Karpas-422 (cell line): Measurements from ENCODE around the gene COX20. TPM values are rescaled to one million over a fixed set of nuclear protein-coding genes. Genes with fewer than 3 reads are reported as not detected.

Experiments
- DNase-seq: peaks from one replicate; pipeline ENCODE4 v3.0.0-alpha.2; 2015
- H2AFZ ChIP-seq: fragments of 200-600 bp; sonication (generic); 2 replicates; pipeline ENCODE4 v1.6.1; 2014; ENCODE audit warnings: antibody characterized with exemption, low read length, mixed read lengths
- H3K27ac ChIP-seq: fragments of 200-600 bp; sonication (generic); 2 replicates; pipeline ENCODE4 v1.5.1; 2014; ENCODE audit warnings: mild to moderate bottlenecking, low read length, moderate library complexity
- H3K27me3 ChIP-seq: fragments of 200-600 bp; sonication (generic); 2 replicates; pipeline ENCODE4 v1.6.1; 2014; ENCODE audit warnings: low read length, mixed read lengths
- H3K36me3 ChIP-seq: fragments of 200-600 bp; sonication (generic); 2 replicates; pipeline ENCODE4 v1.6.1; 2014; ENCODE audit warnings: low read length, mixed read lengths; ENCODE audit not compliant: insufficient read depth
- H3K4me1 ChIP-seq: fragments of 200-600 bp; sonication (generic); 2 replicates; pipeline ENCODE4 v1.6.1; 2014; ENCODE audit warnings: mild to moderate bottlenecking, low read length, mixed read lengths
- H3K4me2 ChIP-seq: fragments of 200-600 bp; sonication (generic); 2 replicates; pipeline ENCODE4 v1.6.1; 2014; ENCODE audit warnings: low read length, low read depth, mild to moderate bottlenecking; ENCODE audit not compliant: poor library complexity, severe bottlenecking
- H3K4me3 ChIP-seq: fragments of 200-600 bp; sonication (generic); 2 replicates; pipeline ENCODE4 v1.5.1; 2014; ENCODE audit warnings: mild to moderate bottlenecking, antibody characterized with exemption, low read length, mixed read lengths
- H3K79me2 ChIP-seq: fragments of 200-600 bp; sonication (generic); 2 replicates; pipeline ENCODE4 v1.6.1; 2014; ENCODE audit warnings: mild to moderate bottlenecking, low read length, mixed read lengths
- H3K9ac ChIP-seq: fragments of 200-600 bp; sonication (generic); 2 replicates; pipeline ENCODE4 v1.6.0; 2014; ENCODE audit warnings: low read length
- H3K9me2 ChIP-seq: fragments of 200-600 bp; sonication (generic), shearing (Covaris generic); replicated peaks from 2 replicates; pipeline ENCODE4 v1.6.0; 2014; ENCODE audit warnings: mild to moderate bottlenecking, low read length, moderate library complexity; ENCODE audit not compliant: insufficient read depth
- H3K9me3 ChIP-seq: fragments of 300-700, 200-600 bp; sonication (generic); 2 replicates; pipeline ENCODE4 v1.6.1; 2014; ENCODE audit warnings: low read length, mixed read lengths
- H4K20me1 ChIP-seq: fragments of 200-600 bp; sonication (generic); 2 replicates; pipeline ENCODE4 v1.6.1; 2014; ENCODE audit warnings: mild to moderate bottlenecking, antibody characterized with exemption, low read length, low read depth; ENCODE audit not compliant: insufficient read depth
- total RNA-seq: library from RNA; depleted of rRNA; stranded (reverse); fragments of >200 nt; shearing (Covaris generic); gene quantifications from 2 replicates; pipeline ENCODE4 v1.2.3, GENCODE V29; 2014; ENCODE audit warnings: low replicate concordance

Gene COX20
- total RNA-seq, 1 experiment from 2014 or later, result 24.1 TPM

GRCh38 chr1:244860914-244861610, 25.6 kb downstream of the COX20 start:
- H3K36me3 ChIP-seq, result peaks cover 70% of the 10 kb centered on the region
- H3K27ac ChIP-seq, result peak overlapping the region; percentile 86; the same call in 1 of the 2 replicates
- no peak overlapping the region for H2AFZ ChIP-seq
- peak overlapping the region; percentile 94 for H3K9ac ChIP-seq
- DNase-seq, result peak; percentile 40
- H3K4me1 ChIP-seq, result peaks cover 45% of the 10 kb centered on the region
- H3K9me2 ChIP-seq, result no peaks in the 10 kb centered on the region
- H3K4me3 ChIP-seq, result peak overlapping the region; percentile 97
- peaks cover 80% of the 10 kb centered on the region for H3K79me2 ChIP-seq
- peak overlapping the region; percentile 93 for H3K4me2 ChIP-seq
- peaks cover 55% of the 10 kb centered on the region for H4K20me1 ChIP-seq
- no peaks in the 10 kb centered on the region for H3K9me3 ChIP-seq
- H3K27me3 ChIP-seq, result no peaks in the 10 kb centered on the region

DNA sequence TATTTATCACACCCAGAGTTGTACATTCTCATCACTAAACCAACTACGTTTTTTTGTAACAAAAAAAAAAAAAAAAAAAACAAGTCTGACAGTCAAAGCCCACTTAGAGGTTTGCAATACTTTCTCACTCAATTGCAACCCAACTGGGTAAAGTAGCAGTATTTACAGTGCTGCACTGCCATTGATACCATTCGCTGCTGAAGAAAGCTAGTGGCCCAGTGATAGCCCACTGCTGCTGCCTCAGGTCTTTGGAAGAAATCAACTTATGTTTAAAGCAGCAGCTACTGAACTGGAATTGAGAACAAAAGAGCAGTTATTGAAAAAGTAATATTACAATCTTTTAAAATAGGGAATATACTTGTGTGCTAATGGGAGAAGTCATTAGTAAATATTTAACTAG, 26.2 kb downstream of the COX20 start:
- no peaks in the 10 kb centered on the region for H3K9me2 ChIP-seq
- peak overlapping the region; percentile 86 for H3K27ac ChIP-seq
- no peaks in the 10 kb centered on the region for H3K27me3 ChIP-seq
- H3K4me2 ChIP-seq, result peak overlapping the region; percentile 93
- DNase-seq, result peak; percentile 41
- H3K4me3 ChIP-seq, result peak overlapping the region; percentile 97
- peaks cover 55% of the 10 kb centered on the region for H4K20me1 ChIP-seq
- peak overlapping the region; percentile 94 for H3K9ac ChIP-seq
- peaks cover 74% of the 10 kb centered on the region for H3K79me2 ChIP-seq
- H3K9me3 ChIP-seq, result no peaks in the 10 kb centered on the region
- peaks cover 64% of the 10 kb centered on the region for H3K36me3 ChIP-seq
- H3K4me1 ChIP-seq, result peaks cover 45% of the 10 kb centered on the region
- H2AFZ ChIP-seq, result no peak overlapping the region

GRCh38 chr1:244862354-244862698, 26.9 kb downstream of the COX20 start:
- DNase-seq, result peak; percentile 64
- Histone ChIP-seq H4K20me1 (peaks cover 53% of the 10 kb centered on the region), H3K4me3 (peak overlapping the region; percentile 97), H3K9ac (peak overlapping the region; percentile 94), H3K79me2 (peaks cover 67% of the 10 kb centered on the region), H3K4me2 (peak overlapping the region; percentile 93), H3K36me3 (peaks cover 57% of the 10 kb centered on the region), H3K9me3 (no peaks in the 10 kb centered on the region), H3K9me2 (no peaks in the 10 kb centered on the region), H3K27ac (peak overlapping the region; percentile 86), H2AFZ (no peak overlapping the region), H3K4me1 (peaks cover 45% of the 10 kb centered on the region), H3K27me3 (no peaks in the 10 kb centered on the region)

DNA sequence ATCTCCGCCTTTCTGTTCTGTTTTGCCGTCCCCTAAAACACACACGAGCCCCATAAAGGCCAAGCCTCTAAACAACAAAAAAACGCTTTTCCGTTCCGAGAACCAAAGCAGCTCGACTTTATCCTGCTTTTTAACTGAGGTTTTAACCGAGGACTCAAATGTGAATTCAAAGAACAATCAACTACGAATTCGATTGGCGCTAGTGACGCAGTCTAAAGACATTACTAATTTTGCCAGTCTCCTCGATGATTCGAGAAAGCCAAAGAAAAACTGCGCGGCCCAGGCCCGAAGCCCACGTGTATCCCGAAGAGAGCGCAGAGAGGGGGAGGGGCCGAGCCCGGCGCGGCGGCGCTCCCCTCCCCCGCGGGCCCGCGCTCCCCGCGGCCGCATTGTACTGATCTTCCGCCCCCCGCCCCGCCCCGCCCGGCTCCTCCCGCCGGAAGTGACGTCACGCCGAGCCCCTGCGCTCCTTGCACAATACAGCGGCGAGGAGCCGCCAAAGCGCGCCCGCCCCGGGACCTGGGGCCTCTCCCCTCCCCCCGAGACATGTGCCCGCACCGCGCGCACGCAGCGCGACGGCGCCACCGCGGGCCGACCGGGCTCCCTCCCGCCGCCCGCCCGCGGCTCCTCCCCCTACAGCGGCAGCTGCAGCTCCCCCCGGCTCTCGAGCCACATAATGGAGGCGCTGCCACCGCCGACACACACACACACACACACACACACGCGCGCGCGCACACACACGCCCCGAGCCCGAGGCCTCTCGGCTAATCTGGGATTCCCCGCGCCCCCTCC, 27.4 kb downstream of the COX20 start:
- H4K20me1 ChIP-seq, result peaks cover 48% of the 10 kb centered on the region
- peaks cover 62% of the 10 kb centered on the region for H3K79me2 ChIP-seq
- peak; percentile 98 for DNase-seq
- H3K9me3 ChIP-seq, result no peaks in the 10 kb centered on the region
- no peaks in the 10 kb centered on the region for H3K9me2 ChIP-seq
- peaks cover 52% of the 10 kb centered on the region for H3K36me3 ChIP-seq
- H3K27me3 ChIP-seq, result no peaks in the 10 kb centered on the region
- H3K4me1 ChIP-seq, result peaks cover 45% of the 10 kb centered on the region
- peak overlapping the region; percentile 89 for H3K27ac ChIP-seq
- peak overlapping the region; percentile 97 for H3K4me3 ChIP-seq
- no peak overlapping the region for H2AFZ ChIP-seq
- H3K4me2 ChIP-seq, result peak overlapping the region; percentile 93
- peak overlapping the region; percentile 94 for H3K9ac ChIP-seq

DNA sequence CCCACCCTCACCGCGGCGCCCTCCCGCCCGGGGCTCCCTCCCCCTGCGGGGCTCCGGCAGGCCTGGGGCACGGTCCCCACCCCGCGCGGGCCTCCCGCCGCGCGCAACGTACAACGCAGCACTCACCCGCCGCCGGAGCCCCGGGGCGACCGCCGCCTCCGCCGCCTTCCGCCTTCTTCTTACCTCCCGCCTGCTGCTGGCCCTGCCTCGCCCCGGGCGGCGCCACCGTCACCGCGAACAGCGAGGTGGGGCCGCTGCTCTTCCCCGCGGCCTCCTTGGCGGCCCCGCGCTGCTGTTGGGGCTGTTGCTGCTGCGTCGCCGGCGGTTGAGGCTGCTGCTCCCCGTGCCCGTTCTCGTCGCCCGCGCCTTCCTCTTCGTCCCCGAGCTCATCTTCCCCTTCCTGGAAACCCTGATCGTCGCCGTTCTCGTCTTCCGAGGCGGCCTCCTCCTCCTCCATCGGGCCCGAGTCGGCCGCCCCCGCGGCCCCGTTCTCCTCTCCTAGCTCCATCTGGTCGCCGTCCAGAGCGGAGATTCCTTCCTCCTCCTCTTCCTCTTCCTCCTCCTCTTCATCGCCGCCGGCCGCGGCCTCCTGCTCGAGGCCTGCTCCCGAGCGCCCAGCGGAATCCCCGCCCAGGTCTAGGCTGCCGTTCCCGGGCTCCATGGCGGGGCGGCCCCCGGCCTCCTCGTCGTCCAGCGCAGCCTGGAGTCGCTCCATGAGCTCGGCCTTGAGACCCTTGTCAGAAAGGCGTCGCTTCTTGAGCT, 28.2 kb downstream of the COX20 start:
- peak overlapping the region; percentile 59 for H3K4me2 ChIP-seq
- DNase-seq, result no peak

DNA sequence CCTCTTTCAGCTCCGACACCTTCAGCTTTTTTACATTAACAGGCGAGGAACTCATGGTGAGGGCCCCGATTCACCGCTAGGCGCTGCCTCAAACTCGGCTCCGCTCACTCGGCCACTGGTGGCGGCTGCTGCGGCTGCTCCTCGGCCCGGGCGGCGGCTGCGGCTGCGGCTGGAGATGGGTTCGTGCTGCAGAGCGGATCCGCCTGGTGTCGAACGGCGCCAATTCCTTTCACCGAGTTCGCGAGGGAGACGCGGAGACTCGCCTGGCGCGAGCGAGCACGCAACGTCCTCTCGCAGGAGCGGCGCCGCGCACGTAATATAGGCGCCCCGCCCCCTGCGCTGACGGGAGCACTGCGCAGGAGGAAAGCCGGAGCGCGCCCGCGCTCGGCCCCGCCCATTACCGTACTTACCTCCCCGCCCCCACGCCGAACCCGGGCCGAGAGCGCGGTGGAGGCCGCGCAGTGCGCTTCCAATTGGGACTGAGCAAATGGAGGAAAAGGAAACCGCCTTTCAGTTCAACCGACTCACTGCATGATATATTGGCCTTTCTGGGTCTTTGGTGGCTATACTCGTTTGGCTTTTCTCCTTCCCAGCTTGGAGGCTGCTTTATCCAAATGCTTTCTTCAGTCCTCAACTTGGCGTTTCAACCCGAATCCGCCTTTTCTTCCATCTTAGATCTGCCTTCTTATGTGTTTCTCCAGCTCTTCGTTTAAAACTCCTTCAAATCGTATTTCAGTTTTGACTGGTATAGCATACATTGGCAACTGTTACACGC, 29.0 kb downstream of the COX20 start, which contains the start of gene HNRNPU:
TSS of gene HNRNPU (minus strand) at position 291 of the 775 bp plus-strand sequence. CDS start at position 55, 236 bp downstream.
- Histone ChIP-seq H3K9me2 (no peaks in the 10 kb centered on the region), H3K4me2 (peak within 1 kb of the TSS; percentile 88), H3K9ac (peak within 1 kb of the TSS; percentile 94), H3K79me2 (peaks cover 46% of the 10 kb centered on the region), H3K9me3 (no peaks in the 10 kb centered on the region), H4K20me1 (peaks cover 34% of the 10 kb centered on the region), H3K27ac (peak within 1 kb of the TSS; percentile 89), H3K4me1 (peaks cover 38% of the 10 kb centered on the region), H3K27me3 (no peaks in the 10 kb centered on the region), H2AFZ (peak within 1 kb of the TSS; percentile 53; the same call in 1 of the 2 replicates), H3K36me3 (peaks cover 36% of the 10 kb centered on the region), H3K4me3 (peak within 1 kb of the TSS; percentile 97)
- peak; percentile 98 for DNase-seq

More for the DNA sequence above, 28.2 kb downstream of the COX20 start:
- peak overlapping the region; percentile 97 for H3K4me3 ChIP-seq
- H3K27ac ChIP-seq, result peak overlapping the region; percentile 89
- H3K9me2 ChIP-seq, result no peaks in the 10 kb centered on the region
- no peak overlapping the region for H2AFZ ChIP-seq
- no peaks in the 10 kb centered on the region for H3K27me3 ChIP-seq
- H3K4me1 ChIP-seq, result peaks cover 45% of the 10 kb centered on the region
- H3K36me3 ChIP-seq, result peaks cover 44% of the 10 kb centered on the region
- H3K9ac ChIP-seq, result peak overlapping the region; percentile 94
- peaks cover 41% of the 10 kb centered on the region for H4K20me1 ChIP-seq
- H3K79me2 ChIP-seq, result peaks cover 54% of the 10 kb centered on the region
- no peaks in the 10 kb centered on the region for H3K9me3 ChIP-seq

DNA sequence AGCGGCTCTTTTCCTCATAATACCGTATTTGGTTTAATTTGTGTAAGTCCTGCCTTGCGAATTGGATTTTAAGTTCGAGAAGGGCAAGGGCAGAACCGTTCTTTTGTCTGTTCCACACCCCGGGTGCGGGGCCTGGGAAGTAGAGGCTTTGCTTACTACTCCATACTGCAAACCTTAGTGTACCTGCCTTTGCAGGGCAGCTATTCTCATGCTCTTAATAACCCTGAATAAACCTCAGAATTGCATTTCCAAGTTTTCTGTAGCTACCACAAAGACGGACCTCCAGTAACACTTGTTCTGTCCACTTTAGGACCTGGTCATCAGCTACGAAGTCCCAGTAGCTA, 29.5 kb downstream of the COX20 start:
- Histone ChIP-seq H3K9me2 (no peaks in the 10 kb centered on the region), H2AFZ (peak overlapping the region; percentile 53; the same call in 1 of the 2 replicates), H3K27me3 (no peaks in the 10 kb centered on the region), H3K4me1 (peaks cover 32% of the 10 kb centered on the region), H3K4me2 (peak overlapping the region; percentile 88), H3K79me2 (peaks cover 41% of the 10 kb centered on the region), H3K27ac (peak overlapping the region; percentile 73), H3K4me3 (peak overlapping the region; percentile 97), H3K9me3 (no peaks in the 10 kb centered on the region), H3K36me3 (peaks cover 31% of the 10 kb centered on the region), H3K9ac (peak overlapping the region; percentile 94), H4K20me1 (peaks cover 28% of the 10 kb centered on the region)
- peak; percentile 70 for DNase-seq
